NK-92 (cell line): Measurements from ENCODE around the gene ZDHHC11B.
"Not testable (repeated sequence)": the region's sequence is repeated elsewhere in the genome, so short reads cannot be mapped to it uniquely, and the experiment has no call there.

Experiments
- DNase-seq: peaks from one replicate; lab custom pipeline; 2025; ENCODE audit not compliant: unreplicated experiment; lab: John Stamatoyannopoulos, UW

Gene ZDHHC11B, protein sequence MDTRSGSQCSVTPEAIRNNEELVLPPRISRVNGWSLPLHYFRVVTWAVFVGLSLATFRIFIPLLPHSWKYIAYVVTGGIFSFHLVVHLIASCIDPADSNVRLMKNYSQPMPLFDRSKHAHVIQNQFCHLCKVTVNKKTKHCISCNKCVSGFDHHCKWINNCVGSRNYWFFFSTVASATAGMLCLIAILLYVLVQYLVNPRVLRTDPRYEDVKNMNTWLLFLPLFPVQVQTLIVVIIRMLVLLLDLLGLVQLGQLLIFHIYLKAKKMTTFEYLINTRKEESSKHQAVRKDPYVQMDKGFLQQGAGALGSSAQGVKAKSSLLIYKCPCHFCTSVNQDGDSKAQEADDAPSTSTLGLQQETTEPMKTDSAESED

DNA sequence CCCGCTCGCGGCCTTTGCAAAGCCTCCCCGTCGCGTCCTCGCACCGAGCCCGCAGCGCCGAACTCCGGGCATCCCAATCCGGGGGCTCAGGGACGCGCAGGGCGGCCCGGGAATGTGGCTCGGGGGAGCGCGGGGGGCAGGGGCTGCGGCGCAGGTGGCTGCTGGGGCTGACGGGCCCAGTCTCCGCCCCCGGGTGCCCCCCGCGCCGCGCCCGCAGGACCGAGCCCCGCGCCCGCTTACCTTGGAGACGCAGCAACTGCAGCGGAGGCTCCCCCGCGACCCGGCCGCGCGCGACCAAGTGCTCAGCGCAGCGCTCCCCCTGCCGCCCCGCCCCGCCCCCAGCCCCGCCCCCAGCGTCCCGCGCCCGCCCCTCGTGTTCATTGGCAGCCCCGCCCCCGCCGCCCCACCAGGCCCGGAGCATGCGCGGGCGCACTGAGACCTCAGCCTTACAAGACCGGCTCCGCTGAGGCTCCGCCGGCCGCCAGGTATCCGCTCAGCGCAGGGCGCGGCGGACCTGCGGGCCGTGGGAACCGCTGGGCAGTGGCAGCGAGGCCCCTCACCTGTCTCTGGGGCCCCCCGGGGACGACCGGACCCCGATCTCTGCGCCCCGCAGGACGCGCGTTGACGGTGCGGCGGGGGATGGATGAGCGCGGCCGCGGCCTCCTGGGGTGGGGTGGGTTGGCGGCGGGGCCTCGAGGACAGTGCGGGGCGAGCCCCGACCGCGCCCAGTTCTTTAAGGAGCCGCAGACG, at the start of gene ZDHHC11B:
Gene ZDHHC11B (minus strand): TSS at position 302 of the 750 bp plus-strand sequence. CDS start 17,810 bp downstream, outside the sequence.
- DNase-seq = peak; percentile 20

DNA sequence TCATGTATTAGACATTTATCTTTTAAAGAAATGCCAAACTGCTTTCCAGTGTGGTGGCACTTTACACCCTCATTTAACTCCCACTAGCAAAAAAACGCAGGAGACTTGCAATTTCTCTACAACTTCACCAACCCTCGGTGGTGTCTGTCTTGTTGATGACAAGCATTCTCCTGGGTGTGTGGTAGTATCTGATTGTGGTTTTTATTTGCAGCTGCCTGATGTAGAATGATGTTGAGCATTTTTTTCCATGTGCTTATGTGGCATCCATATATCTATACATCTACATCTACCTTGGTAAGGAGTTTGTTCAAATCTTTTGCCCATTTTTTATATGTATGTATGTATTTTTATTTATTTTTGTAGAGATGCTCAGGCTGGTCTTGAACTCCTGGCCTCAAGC, 49.5 kb upstream of the ZDHHC11B start:
- not testable (repeated sequence) for DNase-seq

DNA sequence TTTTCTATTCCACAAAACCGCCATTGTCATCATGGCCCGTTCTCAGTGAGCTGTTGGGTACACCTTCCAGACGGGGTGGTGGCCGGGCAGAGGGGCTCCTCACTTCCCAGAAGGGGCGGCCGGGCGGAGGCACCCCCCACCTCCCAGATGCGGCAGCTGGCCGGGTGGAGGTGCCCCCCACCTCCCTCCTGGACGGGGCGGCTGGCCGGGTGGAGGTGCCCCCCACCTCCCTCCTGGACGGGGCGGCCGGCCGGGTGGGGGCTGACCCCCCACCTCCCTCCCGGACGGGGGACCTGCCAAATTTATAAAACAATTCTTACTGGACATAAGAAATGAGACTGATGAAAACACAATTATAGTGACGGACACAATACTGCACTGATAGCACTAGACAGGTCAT, 43.7 kb upstream of the ZDHHC11B start:
- not testable (repeated sequence) for DNase-seq

DNA sequence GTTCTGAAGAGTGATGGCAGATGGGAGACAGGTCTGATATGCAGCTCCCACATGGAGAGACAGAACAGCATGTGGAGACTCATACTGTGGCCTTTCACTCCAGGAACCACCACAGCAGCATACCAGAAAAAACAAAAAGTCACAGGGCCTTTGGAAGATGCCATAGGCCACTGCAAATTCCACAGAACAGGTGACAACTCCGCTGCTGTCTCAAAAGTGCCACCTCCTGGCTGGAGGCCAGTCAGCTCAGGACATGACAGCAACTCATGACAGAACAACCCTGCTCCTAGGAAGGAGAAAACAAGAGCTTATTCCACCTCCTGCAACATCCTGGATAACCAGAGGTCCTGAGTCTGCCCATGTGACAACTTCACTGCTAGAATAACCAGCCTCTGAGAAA, 41.0 kb upstream of the ZDHHC11B start:
- not testable (repeated sequence) for DNase-seq

DNA sequence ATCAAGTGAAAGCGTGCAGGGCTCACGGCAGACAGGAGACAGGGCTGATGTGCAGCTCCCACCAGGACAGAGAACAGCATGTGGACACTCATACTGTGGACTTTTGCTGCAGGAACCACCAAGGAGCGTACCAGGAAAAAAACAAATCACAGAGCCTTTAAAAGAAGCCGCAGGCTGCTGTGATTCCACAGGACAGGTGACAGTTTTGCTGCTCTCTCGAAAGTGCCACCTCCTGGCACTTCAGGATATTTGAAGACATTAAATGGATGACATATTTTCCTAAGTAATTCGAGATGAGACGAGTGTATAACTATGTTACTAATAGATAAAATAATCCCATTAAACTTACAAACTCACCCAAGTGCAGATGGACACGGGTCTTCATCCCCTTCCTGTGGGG, 37.0 kb upstream of the ZDHHC11B start:
- DNase-seq = no peak

DNA sequence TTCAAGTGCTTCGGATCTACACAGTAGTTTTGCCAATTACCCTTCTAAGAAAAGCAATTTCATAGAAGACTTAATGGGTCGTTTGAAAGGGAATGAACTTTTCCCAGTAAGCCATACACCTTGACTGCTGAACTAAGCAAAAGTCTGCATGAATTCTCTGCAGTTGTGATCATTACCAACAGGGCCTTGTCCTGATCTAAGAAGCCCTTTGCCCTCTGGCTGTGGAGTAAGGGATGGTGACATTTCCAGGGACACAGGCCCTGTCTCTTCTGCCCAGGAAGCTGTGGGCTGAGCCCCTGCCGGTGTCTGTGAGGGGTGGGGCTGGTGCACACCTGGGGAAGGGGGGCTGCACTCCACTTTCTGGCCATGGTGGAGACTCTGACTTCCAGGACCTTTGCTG, 35.7 kb upstream of the ZDHHC11B start:
- no peak for DNase-seq

DNA sequence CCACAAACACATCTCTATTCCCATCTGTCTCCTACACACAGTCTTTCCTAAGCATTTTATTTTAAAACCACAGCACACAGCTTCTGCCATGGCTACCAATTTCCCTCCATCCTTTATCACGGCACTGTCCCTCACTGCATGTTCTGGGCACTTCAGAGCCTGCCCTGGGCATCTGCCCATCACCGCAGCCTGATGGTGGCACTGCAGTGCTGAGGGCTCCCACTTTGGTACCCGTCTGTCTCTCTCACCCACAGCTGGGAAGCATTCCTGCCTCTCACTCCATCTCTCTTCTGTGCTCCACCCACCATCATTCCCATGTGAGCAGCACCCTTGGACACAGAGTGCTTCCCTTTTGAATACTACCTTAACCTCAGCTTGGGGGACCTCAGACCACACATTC, 34.5 kb upstream of the ZDHHC11B start:
- DNase-seq = no peak

DNA sequence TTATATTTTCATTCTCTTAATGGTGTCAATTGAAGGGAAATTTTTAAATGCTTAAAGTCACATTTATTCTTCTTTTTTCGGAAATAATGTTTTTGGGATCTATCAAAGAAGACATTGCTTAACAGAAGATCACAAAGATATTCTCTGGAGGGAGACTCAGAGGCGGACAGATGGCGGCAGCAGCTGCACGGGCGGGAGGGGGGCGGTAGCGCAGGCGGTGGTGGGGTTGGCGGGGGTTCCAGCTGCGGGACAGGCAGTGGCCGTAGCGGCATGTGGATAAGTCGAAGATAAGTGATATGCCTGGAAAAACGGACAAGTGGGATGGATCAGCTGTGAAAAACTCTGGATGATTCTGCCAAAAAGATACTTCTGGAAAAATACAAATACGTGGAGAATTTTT, 31.6 kb upstream of the ZDHHC11B start:
- no peak for DNase-seq

DNA sequence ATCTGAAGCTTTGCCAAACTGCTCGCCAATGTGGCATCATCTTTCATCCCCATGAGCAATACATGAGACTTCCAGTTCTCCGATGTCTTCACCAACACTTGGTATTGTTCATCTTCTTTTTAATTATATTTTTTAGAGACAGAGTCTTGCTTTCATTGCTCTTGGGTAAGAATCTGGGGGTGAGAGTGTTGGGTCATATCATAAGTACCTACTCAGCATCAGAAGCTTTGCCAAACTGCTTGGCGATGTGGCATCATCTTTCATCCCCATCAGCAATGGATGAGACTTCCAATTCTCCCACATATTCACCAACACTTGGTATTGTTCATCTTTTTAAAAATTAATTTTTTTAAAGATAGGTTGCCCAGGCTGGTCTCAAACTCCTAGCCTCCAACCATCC, 30.9 kb upstream of the ZDHHC11B start:
- no peak for DNase-seq

DNA sequence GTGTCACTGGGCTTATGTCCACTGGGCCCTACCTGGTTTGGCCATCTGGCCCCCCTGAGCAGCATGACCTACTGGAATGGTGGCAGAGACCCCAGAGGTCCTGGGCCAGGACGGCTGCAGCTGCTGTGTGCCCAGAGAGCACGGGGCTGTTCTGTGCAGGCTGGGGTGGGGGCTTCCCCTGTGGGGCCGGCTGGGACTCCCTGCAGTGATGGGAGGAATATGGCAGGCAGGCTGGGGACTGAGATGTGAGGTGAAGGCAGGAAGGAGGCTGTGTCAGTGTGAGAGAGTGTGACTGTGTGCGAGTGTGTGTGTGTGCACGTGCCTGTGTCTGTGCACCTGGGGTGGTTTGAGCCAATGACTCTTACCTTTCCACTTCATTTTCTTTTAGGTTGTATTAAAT, 29.0 kb upstream of the ZDHHC11B start:
- not testable (repeated sequence) for DNase-seq

DNA sequence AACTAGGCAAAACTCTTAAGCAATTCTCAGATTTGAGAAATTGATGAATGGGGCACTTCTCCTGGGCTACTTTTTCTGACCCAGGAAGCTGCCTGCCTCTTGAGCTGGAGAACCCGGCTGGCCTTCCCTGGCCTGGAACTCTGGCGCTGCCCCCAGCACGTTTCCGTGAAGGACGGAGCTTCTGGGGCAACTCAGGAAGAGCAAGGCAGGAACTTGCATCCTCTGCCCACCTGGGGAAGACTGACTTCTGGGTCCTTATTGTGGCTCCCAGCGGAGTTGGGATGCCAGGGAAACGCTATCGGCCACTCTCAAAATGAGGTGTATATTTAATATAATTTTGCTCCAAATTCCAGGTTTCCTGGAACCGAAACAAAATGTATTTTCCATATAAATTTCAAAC, 26.9 kb upstream of the ZDHHC11B start:
- not testable (repeated sequence) for DNase-seq

DNA sequence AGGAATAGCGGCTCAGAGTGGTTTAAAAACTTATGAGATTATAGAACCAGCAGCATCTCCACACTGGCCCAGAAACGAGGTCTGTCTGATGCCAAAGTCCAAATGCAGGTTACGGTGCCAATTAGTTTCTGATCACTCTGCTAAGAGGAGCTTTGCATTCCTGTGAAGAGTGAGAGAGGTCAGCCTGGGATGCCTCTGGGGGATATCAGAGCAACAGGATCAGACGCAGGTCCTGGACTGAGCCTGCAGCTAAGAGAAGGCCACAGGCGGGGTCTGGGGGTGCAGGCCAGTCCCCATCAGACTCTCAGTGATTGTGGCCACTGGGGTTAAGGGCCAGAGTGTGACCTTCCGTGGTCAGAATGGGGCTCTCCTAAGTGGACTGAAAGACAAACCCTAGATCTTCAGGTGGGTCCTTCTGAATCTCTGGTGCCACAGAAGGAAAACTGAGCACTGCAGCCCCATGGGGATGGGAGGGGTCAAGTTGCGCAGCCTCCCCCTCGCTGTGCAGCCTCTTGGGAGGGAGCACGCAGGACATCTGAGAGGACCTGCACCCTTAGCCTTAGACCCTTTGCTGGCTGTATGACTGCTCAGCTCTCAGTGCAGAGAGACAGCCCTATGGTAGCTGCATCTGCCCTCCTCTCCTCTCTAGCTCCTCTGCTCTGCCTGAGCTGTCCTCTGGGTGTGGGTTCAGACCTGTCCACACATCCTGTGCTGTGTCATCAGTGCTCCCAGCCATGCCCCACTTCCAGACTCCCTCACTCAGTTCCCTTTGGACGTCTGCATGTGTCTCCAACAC, 23.4 kb upstream of the ZDHHC11B start:
- DNase-seq = not testable (repeated sequence)

DNA sequence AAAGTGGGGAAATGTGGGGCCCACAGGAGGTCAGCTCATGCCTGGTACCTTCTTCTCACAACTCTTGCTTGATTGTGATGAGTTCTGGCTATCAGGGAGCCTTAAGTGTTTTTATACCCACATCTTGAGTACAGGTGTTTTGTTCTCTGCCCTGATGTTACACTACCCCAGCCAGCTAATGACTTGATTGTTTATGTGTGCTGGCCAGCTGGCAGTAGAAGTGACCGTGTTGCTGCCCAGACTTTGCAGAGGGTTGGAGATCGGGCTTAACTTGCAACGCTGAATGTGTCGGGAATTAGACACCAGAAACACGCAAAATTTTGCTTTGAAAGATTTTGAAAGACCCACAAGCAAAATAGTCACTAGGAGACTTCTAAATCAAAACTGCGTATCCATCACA, 16.9 kb upstream of the ZDHHC11B start:
- no peak for DNase-seq

DNA sequence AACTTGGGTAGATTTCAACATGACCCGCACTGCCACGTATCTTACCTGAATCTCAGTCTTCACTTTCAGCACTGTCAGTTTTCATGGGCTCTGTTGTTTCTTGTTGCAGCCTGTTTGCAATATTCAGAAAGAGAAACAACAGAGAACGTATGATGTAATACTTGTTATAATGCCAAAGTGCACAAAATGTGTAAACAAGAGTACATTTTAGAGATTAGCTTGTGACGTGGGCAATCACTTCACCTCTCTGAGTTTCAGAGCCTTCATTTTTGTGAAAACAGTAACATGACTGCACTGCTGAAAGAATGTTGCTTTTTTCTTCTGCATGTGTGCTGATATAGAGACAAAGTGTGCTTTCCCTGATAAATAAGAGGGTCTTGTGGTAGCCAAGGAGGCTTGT, 16.5 kb upstream of the ZDHHC11B start:
- DNase-seq = not testable (repeated sequence)

DNA sequence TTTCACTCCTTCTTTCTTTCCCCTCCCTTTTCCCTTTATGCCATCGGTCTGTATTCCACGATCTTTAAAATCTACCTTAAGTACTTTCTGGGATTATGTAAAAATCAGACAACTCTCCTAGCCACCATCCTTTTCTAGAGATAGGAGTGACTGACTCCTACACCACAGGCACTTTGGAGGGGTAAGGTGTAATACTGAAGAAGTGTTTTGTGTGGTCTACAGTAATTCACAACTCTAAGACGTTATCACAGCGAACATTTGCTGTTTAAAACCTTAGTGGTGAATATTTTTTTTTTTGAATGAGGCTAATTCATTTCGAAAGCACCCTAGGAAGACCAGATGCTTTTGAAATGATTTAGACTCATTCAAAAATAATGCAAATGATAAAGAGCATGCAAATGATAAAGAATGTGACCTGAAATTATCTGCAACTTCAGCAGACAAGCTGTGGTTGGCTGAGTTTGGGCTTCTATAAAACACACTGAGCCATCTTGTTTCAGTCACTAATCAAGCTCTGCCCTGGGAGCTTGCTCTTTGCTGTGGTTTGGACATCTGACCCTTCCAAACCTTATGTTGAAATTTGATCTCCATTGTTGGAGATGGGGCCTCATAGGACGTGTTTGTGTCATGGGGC, 14.1 kb upstream of the ZDHHC11B start:
- DNase-seq = not testable (repeated sequence)

DNA sequence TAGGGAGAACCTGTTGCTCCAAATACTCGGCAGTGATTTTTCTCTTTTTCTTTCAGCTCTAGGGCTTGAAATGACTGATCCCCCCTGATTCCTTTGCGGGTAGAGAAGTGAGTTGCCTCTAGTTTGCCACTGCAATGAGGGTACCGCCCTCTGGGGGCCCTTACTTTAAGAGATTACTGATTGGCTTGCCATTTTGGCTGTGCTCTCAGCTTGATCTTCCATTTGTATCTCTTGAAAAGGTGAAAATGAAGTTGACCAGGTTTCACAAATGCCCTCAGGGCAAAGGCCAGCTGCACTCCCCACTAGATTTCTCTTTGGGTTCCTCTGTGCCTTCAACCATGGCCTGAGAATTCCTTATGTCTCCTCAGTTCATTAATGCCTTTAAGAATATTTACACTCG, 13.5 kb upstream of the ZDHHC11B start:
- not testable (repeated sequence) for DNase-seq

DNA sequence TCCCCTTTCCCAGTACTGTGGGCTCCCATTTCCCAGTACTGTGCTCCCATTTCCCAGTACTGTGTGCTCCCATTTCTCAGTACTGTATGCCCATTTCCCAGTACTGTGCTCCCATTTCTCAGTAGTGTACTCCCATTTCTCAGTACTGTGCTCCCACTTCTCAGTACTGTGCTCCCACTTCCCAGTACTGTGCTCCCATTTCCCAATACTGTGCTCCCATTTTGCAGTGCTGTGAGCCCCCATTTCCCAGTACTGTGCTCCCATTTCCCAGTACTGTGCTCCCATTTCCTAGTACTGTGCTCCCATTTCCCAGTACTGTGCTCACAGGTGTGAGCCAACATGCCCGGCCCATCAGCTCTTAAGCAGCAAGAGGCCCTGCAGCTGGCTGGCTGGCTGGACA, 11.3 kb upstream of the ZDHHC11B start:
- not testable (repeated sequence) for DNase-seq

DNA sequence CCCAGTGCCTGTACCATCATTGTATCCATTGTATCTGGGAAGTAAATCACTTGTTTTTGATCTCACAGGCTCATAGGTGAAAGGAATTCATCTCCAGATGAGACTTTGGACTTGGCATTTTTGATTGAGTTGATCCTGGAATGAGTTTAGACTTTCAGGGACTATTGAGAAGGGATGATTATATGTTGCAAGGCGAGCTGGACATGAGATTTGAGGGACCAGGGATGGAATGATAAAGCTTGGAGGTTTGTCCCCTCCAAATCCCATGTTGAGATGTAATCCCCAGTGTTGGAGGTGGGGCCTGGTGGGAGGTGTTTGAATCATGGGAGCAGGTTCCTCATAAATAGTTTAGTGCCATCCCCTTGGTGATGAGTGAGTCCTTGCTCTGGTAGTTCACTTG, 10.4 kb upstream of the ZDHHC11B start:
- DNase-seq = not testable (repeated sequence)

DNA sequence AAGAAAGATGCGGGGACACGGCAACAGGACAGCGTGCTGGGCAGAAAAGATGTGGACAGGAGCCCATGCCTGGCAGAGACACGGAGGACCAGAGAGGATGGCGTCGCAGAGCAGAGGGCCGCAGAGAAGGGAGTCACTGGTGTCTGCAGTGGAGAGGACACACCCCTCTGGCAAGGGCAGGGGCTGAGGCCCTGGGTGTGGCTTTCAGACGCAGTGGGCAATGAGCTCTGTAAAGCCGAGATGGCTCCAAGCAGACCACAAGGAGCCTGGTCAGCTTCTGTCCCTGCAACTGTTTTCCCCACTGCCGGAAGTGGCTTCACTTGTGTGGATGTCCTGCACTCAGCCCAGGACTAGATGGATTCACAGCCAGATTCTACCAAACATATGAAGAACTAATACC, 4.2 kb upstream of the ZDHHC11B start:
- not testable (repeated sequence) for DNase-seq

DNA sequence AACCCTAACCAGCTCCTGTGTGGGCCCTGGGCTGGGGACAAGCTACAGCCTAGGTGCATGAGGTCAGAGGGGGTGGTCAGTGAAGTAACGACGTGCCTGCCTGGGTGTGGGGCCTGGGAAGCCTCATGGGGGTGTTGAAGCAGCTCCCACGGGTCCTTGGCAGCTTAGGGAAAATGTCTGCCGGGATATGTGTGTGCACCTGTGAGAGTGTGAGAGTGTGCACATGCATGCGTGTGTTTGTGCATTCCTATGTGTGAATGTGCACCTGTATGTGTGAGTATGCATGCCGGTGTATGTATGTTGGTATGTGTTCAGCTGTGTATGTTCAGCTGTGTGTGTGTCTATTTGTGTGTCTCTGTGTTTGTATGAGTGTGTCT, 3.3 kb upstream of the ZDHHC11B start:
- not testable (repeated sequence) for DNase-seq

DNA sequence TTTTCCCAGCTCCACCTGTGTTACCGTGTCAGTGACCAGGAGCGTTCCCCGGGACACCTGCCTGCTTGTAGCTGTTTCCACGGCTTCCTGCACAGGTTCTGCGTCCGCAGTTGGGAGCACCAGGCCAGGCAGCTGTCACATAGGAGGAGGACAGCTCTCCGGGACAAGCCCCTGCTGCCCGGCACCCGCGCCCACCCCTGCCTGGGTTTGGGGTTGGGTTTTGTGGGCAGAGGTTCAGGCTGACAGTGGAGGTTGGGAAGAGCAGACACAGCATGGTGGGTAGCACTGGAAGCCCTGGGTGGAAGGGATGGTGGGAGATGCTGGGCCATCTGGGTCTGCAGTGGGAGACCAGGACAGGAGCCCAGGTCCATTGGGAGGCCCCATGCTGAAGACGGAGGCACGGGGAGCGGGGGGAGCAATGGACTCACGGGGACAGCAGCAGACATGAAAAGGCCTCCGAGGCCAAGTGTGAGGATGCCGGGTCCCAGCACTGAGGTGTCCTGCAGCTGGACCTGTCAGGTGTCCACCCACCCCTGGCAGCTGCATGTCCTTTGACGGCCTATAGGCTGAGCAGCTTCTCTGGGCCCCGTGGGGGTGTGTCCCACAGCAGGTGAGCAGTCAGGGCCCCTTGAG, 2.8 kb upstream of the ZDHHC11B start:
- not testable (repeated sequence) for DNase-seq
